HFF-Myc (cell line): ENCODE results near the gene AGT.

Experiments
- DNase-seq: peaks from one replicate; pipeline ENCODE4 v3.0.0-alpha.2; 2011; ENCODE audit warnings: low read depth; ENCODE audit errors: extremely low read depth
- H3K4me3 ChIP-seq: replicated peaks from 2 replicates; pipeline ENCODE4 v1.5.1; 2011; ENCODE audit warnings: low read depth, mild to moderate bottlenecking, control low read depth, low read length
- TF ChIP-seq, protein P1 (sequence below): IDR thresholded peaks from 2 replicates; pipeline ENCODE4 v1.5.1; 2012; ENCODE audit warnings: mild to moderate bottlenecking, low read depth, low read length, control low read depth; ENCODE audit errors: missing control alignments

Gene AGT

GRCh38 chr1:230686747-230687146, 27.2 kb downstream of the AGT start:
- no peak for DNase-seq
- no peak overlapping the region for H3K4me3 ChIP-seq
- TF ChIP-seq, protein P1, sequence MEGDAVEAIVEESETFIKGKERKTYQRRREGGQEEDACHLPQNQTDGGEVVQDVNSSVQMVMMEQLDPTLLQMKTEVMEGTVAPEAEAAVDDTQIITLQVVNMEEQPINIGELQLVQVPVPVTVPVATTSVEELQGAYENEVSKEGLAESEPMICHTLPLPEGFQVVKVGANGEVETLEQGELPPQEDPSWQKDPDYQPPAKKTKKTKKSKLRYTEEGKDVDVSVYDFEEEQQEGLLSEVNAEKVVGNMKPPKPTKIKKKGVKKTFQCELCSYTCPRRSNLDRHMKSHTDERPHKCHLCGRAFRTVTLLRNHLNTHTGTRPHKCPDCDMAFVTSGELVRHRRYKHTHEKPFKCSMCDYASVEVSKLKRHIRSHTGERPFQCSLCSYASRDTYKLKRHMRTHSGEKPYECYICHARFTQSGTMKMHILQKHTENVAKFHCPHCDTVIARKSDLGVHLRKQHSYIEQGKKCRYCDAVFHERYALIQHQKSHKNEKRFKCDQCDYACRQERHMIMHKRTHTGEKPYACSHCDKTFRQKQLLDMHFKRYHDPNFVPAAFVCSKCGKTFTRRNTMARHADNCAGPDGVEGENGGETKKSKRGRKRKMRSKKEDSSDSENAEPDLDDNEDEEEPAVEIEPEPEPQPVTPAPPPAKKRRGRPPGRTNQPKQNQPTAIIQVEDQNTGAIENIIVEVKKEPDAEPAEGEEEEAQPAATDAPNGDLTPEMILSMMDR: no peak

DNA sequence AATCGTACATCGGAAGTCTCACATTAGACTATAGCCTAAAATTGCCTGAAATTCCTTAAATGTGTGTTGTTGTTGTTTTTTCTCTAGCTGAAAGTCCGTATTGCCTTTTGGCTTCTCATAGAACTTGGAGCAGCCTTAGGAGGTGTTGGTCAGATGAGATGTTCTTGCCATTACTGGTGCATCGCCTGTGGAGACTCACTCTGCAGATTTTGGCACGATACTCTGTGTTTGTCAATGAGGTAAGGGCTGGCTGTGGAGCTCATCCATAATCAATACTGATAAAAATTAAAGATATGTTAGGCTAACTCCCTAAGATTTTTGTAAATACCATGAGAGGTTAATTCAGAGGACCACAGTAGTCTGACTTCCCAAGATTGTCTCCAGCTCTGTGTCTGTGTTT, 28.9 kb downstream of the AGT start:
- TF ChIP-seq, protein P1: no peak
- no peak for DNase-seq

GRCh38 chr1:230684146-230684545, 29.8 kb downstream of the AGT start:
- H3K4me3 ChIP-seq: no peak overlapping the region
- no peak for DNase-seq
- TF ChIP-seq, protein P1: no peak

More for the DNA sequence above, 28.9 kb downstream of the AGT start:
- no peak overlapping the region for H3K4me3 ChIP-seq

- DNase-seq: peak; percentile 38
- H3K4me3 ChIP-seq: no peak overlapping the region
- TF ChIP-seq, protein P1: no peak
These were observed 30.9 kb downstream of the AGT start for GRCh38 chr1:230682882-230683610.

GRCh38 chr1:230682274-230682673, 31.6 kb downstream of the AGT start:
- TF ChIP-seq, protein P1: no peak
- H3K4me3 ChIP-seq: no peak overlapping the region
- DNase-seq: no peak

- TF ChIP-seq, protein P1: no peak
- DNase-seq: peak; percentile 61
- H3K4me3 ChIP-seq: no peak overlapping the region
These were observed 32.3 kb downstream of the AGT start for GRCh38 chr1:230681599-230681998.
